ENCODE results near the gene C5orf22.

- TF ChIP-seq, protein P1, sequence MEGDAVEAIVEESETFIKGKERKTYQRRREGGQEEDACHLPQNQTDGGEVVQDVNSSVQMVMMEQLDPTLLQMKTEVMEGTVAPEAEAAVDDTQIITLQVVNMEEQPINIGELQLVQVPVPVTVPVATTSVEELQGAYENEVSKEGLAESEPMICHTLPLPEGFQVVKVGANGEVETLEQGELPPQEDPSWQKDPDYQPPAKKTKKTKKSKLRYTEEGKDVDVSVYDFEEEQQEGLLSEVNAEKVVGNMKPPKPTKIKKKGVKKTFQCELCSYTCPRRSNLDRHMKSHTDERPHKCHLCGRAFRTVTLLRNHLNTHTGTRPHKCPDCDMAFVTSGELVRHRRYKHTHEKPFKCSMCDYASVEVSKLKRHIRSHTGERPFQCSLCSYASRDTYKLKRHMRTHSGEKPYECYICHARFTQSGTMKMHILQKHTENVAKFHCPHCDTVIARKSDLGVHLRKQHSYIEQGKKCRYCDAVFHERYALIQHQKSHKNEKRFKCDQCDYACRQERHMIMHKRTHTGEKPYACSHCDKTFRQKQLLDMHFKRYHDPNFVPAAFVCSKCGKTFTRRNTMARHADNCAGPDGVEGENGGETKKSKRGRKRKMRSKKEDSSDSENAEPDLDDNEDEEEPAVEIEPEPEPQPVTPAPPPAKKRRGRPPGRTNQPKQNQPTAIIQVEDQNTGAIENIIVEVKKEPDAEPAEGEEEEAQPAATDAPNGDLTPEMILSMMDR (tag by site-specific recombination; IDR thresholded peaks at IDR 0.05): no peak
- TF ChIP-seq, protein P2, sequence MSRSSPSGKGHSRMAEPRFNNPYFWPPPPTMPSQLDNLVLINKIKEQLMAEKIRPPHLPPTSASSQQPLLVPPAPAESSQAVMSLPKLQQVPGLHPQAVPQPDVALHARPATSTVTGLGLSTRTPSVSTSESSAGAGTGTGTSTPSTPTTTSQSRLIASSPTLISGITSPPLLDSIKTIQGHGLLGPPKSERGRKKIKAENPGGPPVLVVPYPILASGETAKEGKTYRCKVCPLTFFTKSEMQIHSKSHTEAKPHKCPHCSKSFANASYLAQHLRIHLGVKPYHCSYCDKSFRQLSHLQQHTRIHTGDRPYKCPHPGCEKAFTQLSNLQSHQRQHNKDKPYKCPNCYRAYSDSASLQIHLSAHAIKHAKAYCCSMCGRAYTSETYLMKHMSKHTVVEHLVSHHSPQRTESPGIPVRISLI (tag by site-specific recombination; IDR thresholded peaks at IDR 0.05): no peak
- TF ChIP-seq ZNF292 (tag by site-specific recombination; IDR thresholded peaks at IDR 0.05; ENCODE audit: borderline replicate concordance, low read depth) (no peak), ATF2 (tag by site-specific recombination; IDR thresholded peaks at IDR 0.05; ENCODE audit: low read depth) (no peak), ZNF10 (tag by site-specific recombination; IDR thresholded peaks at IDR 0.05) (no peak), ZNF561 (tag by site-specific recombination; IDR thresholded peaks at IDR 0.05; ENCODE audit: borderline replicate concordance) (no peak), ZFP41 (tag by site-specific recombination; IDR thresholded peaks at IDR 0.05; ENCODE audit: borderline replicate concordance) (no peak), ZBTB48 (tag by site-specific recombination; IDR thresholded peaks at IDR 0.05) (no peak), ZNF510 (tag by site-specific recombination; IDR thresholded peaks at IDR 0.05; ENCODE audit: insufficient replicate concordance) (no peak), ZNF747 (tag by site-specific recombination; IDR thresholded peaks at IDR 0.05) (no peak), ZNF274 (IDR thresholded peaks at IDR 0.05; ENCODE audit: low read length) (no peak), ZNF274 (tag by site-specific recombination; IDR thresholded peaks at IDR 0.05; ENCODE audit: borderline replicate concordance) (no peak), ZNF341 (tag by site-specific recombination; IDR thresholded peaks at IDR 0.05; ENCODE audit: low read depth) (no peak), ZNF24 (tag by site-specific recombination; IDR thresholded peaks at IDR 0.05) (no peak)
These were observed 9.1 kb upstream of the C5orf22 start for GRCh38 chr5:31523041-31523440.

Data from HEK293 (cell line).